ENCODE results near the gene SPIB.

- no peak for TF ChIP-seq POLR2A (IDR thresholded peaks at IDR 0.05)
- TF ChIP-seq CTCF (IDR thresholded peaks at IDR 0.05): no peak
These were observed 5.2 kb upstream of the SPIB start for GRCh38 chr19:50413531-50413930.
